HG03520 (cell line): ENCODE measurements around the gene FBXL20.
"Not testable (repeated sequence)": the region's sequence is repeated elsewhere in the genome, so short reads cannot be mapped to it uniquely, and the experiment has no call there.

ENCODE experiments used
- ATAC-seq: cut with Tn5 transposase; IDR thresholded peaks from one replicate; pipeline ENCODE4 v1.9.1; 2021; ENCODE audit warnings: mild to moderate bottlenecking, moderate library complexity; ENCODE audit not compliant: unreplicated experiment

FBXL20 gene

GRCh38 chr17:39391448-39391847 is 10.0 kb downstream of the FBXL20 start:
- ATAC-seq: no peak

GRCh38 chr17:39385040-39385439 is 16.4 kb downstream of the FBXL20 start:
- ATAC-seq: no peak

GRCh38 chr17:39380144-39380543 is 21.3 kb downstream of the FBXL20 start:
- no peak for ATAC-seq

- ATAC-seq: no peak
Measured at GRCh38 chr17:39376434-39376833, 25.0 kb downstream of the FBXL20 start.

- not testable (repeated sequence) for ATAC-seq
Measured at GRCh38 chr17:39367805-39368204, 33.6 kb downstream of the FBXL20 start.

GRCh38 chr17:39365872-39366271 is 35.6 kb downstream of the FBXL20 start:
- ATAC-seq: no peak

- ATAC-seq: no peak
Measured at GRCh38 chr17:39365242-39365641, 36.2 kb downstream of the FBXL20 start.

- ATAC-seq: no peak
Measured at GRCh38 chr17:39364236-39365025, 37.0 kb downstream of the FBXL20 start.

- ATAC-seq: no peak
Measured at GRCh38 chr17:39361064-39361463, 40.4 kb downstream of the FBXL20 start.

- no peak for ATAC-seq
Measured at GRCh38 chr17:39360537-39360936, 40.9 kb downstream of the FBXL20 start.

GRCh38 chr17:39359994-39360393 is 41.4 kb downstream of the FBXL20 start:
- ATAC-seq: no peak

GRCh38 chr17:39357986-39358385 is 43.4 kb downstream of the FBXL20 start:
- ATAC-seq: no peak

GRCh38 chr17:39357488-39357887 is 43.9 kb downstream of the FBXL20 start:
- ATAC-seq: no peak

GRCh38 chr17:39352986-39353385 is 48.4 kb downstream of the FBXL20 start:
- no peak for ATAC-seq

- ATAC-seq: no peak
Measured at GRCh38 chr17:39352511-39352910, 48.9 kb downstream of the FBXL20 start.

GRCh38 chr17:39351508-39351907 is 49.9 kb downstream of the FBXL20 start:
- no peak for ATAC-seq

GRCh38 chr17:39349246-39349645 is 52.2 kb downstream of the FBXL20 start:
- no peak for ATAC-seq

GRCh38 chr17:39346863-39347262 is 54.6 kb downstream of the FBXL20 start:
- ATAC-seq: not testable (repeated sequence)

GRCh38 chr17:39341541-39341940 is 59.9 kb downstream of the FBXL20 start:
- no peak for ATAC-seq

GRCh38 chr17:39340731-39341130 is 60.7 kb downstream of the FBXL20 start:
- ATAC-seq: no peak

- no peak for ATAC-seq
Measured at GRCh38 chr17:39339272-39339671, 62.2 kb downstream of the FBXL20 start.

- ATAC-seq: not testable (repeated sequence)
Measured at GRCh38 chr17:39337649-39338048, 63.8 kb downstream of the FBXL20 start.

- ATAC-seq: no peak
Measured at GRCh38 chr17:39335704-39336223, 65.7 kb downstream of the FBXL20 start.
